HCT116 (cell line): Measurements from ENCODE around the gene NT5C3B. TPM values are rescaled to one million over a fixed set of nuclear protein-coding genes. Genes with fewer than 3 reads are reported as not detected.

Source experiments
- ATAC-seq: fragments of 200-7000 bp; cut with Tn5 transposase; 2 replicates; pipeline ENCODE4 v1.9.1; 2020; ENCODE audit warnings: mild to moderate bottlenecking, moderate library complexity
- BruUV-seq: library from RNA; stranded (reverse); fragments of 400-500 nt; replicated peaks from 2 replicates; lab custom pipeline; 2021; lab: Mats Ljungman, UMichigan
- CTCF ChIA-PET: fragments of 300-600 bp; sonication (Branson Sonifier 250); formaldehyde crosslinking; loops from one replicate; lab custom pipeline; 2021; ENCODE audit warnings: antibody characterized with exemption; lab: Charles Lee
- POLR2A ChIA-PET: fragments of 300-600, 350-600 bp; sonication (Branson Sonifier 250); formaldehyde crosslinking; loops from one replicate; lab custom pipeline; 2021; ENCODE audit warnings: antibody characterized with exemption; lab: Charles Lee
- RAD21 ChIA-PET, 2 experiments: fragments of 300-600 bp; sonication (Branson Sonifier 250); formaldehyde crosslinking; loops; one replicate each; lab custom pipeline; 2023; ENCODE audit warnings: low total read pairs in 2 of 2; ENCODE audit not compliant: uncharacterized antibody in 2 of 2, unreplicated experiment in 2 of 2, low non-redundant PET in 1 of 2; lab: Charles Lee
- DNase-seq: peaks from one replicate; pipeline ENCODE4 v3.0.0-alpha.2; 2010; ENCODE audit warnings: low read depth, low spot score
- H2AFZ ChIP-seq: fragments of 200-600 bp; shearing (Covaris generic), sonication (generic); 2 replicates; pipeline ENCODE4 v1.6.1; 2017; ENCODE audit warnings: low read depth, mixed run types, mixed read lengths, antibody characterized with exemption, low read length; ENCODE audit not compliant: poor library complexity, severe bottlenecking
- H3K27ac ChIP-seq: 2 replicates; pipeline ENCODE4 v1.5.1; 2012; ENCODE audit warnings: low read depth, low read length
- H3K27me3 ChIP-seq: fragments of 200-600 bp; sonication (generic); 2 replicates; pipeline ENCODE4 v1.6.1; 2016; ENCODE audit warnings: mixed run types, low read length, mixed read lengths; ENCODE audit not compliant: insufficient read depth
- H3K36me3 ChIP-seq, 2 experiments: fragments of 200-500 bp in 1 of 2; fragments of 200-600 bp in 1 of 2; sonication (Bioruptor generic) in 1 of 2; sonication (generic) in 1 of 2; 2 replicates each; pipeline versions ENCODE4 v1.5.1 to v1.6.1; 2014 to 2016; ENCODE audit warnings: low read length in 2 of 2, inconsistent platforms in 1 of 2, mixed read lengths in 1 of 2, mixed run types in 1 of 2; ENCODE audit not compliant: insufficient read depth in 2 of 2, control insufficient read depth in 1 of 2
- H3K4me1 ChIP-seq, 2 experiments: fragments of 200-600 bp in 1 of 2; sonication (generic) in 1 of 2; 2 replicates each; pipeline versions ENCODE4 v1.5.1 to v1.6.1; 2012 to 2017; ENCODE audit warnings: low read length in 2 of 2, inconsistent platforms in 1 of 2, mild to moderate bottlenecking in 1 of 2, mixed read lengths in 1 of 2, mixed run types in 1 of 2, moderate library complexity in 1 of 2; ENCODE audit not compliant: insufficient read depth in 2 of 2, control insufficient read depth in 1 of 2
- H3K4me2 ChIP-seq: fragments of 200-600 bp; sonication (generic); 2 replicates; pipeline ENCODE4 v1.6.1; 2017; ENCODE audit warnings: mixed run types, low read length, mixed read lengths
- H3K4me3 ChIP-seq, 2 experiments: fragments of 200-600 bp in 1 of 2; sonication (generic) in 1 of 2; replicated peaks in 1 of 2; 2 replicates each; pipeline ENCODE4 v1.5.1; 2011 to 2016; ENCODE audit warnings: low read length in 2 of 2, control low read depth in 1 of 2, low read depth in 1 of 2, mild to moderate bottlenecking in 1 of 2, mixed read lengths in 1 of 2, mixed run types in 1 of 2
- H3K79me2 ChIP-seq: fragments of 200-600 bp; sonication (generic); 2 replicates; pipeline ENCODE4 v1.6.1; 2017; ENCODE audit warnings: mild to moderate bottlenecking, mixed run types, low read length, moderate library complexity, mixed read lengths; ENCODE audit not compliant: insufficient read depth
- H3K9ac ChIP-seq: fragments of 200-600 bp; sonication (generic); 2 replicates; pipeline ENCODE4 v1.6.1; 2016; ENCODE audit warnings: low read length, mixed read lengths
- H3K9me2 ChIP-seq: fragments of 200-600 bp; sonication (generic), shearing (Covaris generic); 2 replicates; pipeline ENCODE4 v1.6.1; 2017; ENCODE audit warnings: mixed run types, mild to moderate bottlenecking, moderate library complexity; ENCODE audit not compliant: insufficient read depth
- H3K9me3 ChIP-seq, 2 experiments: fragments of 200-500 bp in 1 of 2; fragments of 200-600 bp in 1 of 2; sonication (Bioruptor generic) in 1 of 2; sonication (generic) in 1 of 2; 2 replicates each; pipeline ENCODE4 v1.6.1; 2014 to 2017; ENCODE audit warnings: low read length in 2 of 2, mixed read lengths in 2 of 2, inconsistent platforms in 1 of 2, low read depth in 1 of 2, mild to moderate bottlenecking in 1 of 2, mixed run types in 1 of 2, moderate library complexity in 1 of 2; ENCODE audit not compliant: control insufficient read depth in 1 of 2, insufficient read depth in 1 of 2
- H4K20me1 ChIP-seq: fragments of 200-600 bp; sonication (generic), shearing (Covaris generic); 2 replicates; pipeline ENCODE4 v1.6.1; 2017; ENCODE audit warnings: mixed run types, mild to moderate bottlenecking, moderate library complexity; ENCODE audit not compliant: insufficient read depth
- EZH2 ChIP-seq: fragments of 200-600 bp; sonication (generic); IDR thresholded peaks from 2 replicates; pipeline ENCODE4 v1.6.1; 2017; ENCODE audit warnings: antibody characterized with exemption, mixed run types
- POLR2A ChIP-seq: IDR thresholded peaks from 2 replicates; pipeline ENCODE4 v1.7.0; 2011; ENCODE audit warnings: borderline replicate concordance; ENCODE audit not compliant: insufficient read depth, insufficient read length; ENCODE audit errors: extremely low read depth
- POLR2AphosphoS5 ChIP-seq: IDR thresholded peaks from 2 replicates; pipeline ENCODE4 v1.6.1; 2011; ENCODE audit warnings: mild to moderate bottlenecking, low read depth, low read length, moderate library complexity
- RAD21 ChIP-seq: IDR thresholded peaks from 2 replicates; pipeline ENCODE4 v1.6.1; 2012; ENCODE audit warnings: low read depth, mild to moderate bottlenecking
- SIN3A ChIP-seq: IDR thresholded peaks from 2 replicates; pipeline ENCODE4 v1.6.1; 2012; ENCODE audit warnings: low read depth
- SP1 ChIP-seq: IDR thresholded peaks from 2 replicates; pipeline ENCODE4 v1.6.1; 2012; ENCODE audit warnings: low read depth
- SRF ChIP-seq: IDR thresholded peaks from 2 replicates; pipeline ENCODE4 v1.6.1; 2012; ENCODE audit warnings: low read depth
- ZFX ChIP-seq: fragments of 450-650 bp; IDR thresholded peaks from 2 replicates; pipeline ENCODE4 v1.6.1; 2017
- intact Hi-C: fragments of 100-400 bp; cut with micrococcal nuclease; formaldehyde crosslinking; loops from 2 replicates; pipeline ENCODE4 v1.10.0; 2022
- total RNA-seq: library from RNA; stranded (reverse); gene quantifications from one replicate; pipeline ENCODE4 v1.2.1, GENCODE V29; 2021; ENCODE audit not compliant: unreplicated experiment
- TF ChIP-seq, protein P1 (sequence below): IDR thresholded peaks from 2 replicates; pipeline ENCODE4 v1.6.1; 2012
- TF ChIP-seq, protein P2 (sequence below), 3 experiments: fragments of 200-600 bp in 1 of 3; sonication (generic) in 1 of 3; IDR thresholded peaks in 2 of 3; conservative IDR thresholded peaks in 1 of 3; 2 replicates each; pipeline ENCODE4 v1.5.1; 2012 to 2017; ENCODE audit warnings: low read depth in 2 of 3, low read length in 2 of 3, antibody characterized with exemption in 1 of 3, borderline replicate concordance in 1 of 3, control low read depth in 1 of 3, mild to moderate bottlenecking in 1 of 3, mixed read lengths in 1 of 3, mixed run types in 1 of 3, moderate library complexity in 1 of 3; ENCODE audit not compliant: insufficient read depth in 1 of 3
- TF ChIP-seq, protein P3 (sequence below): IDR thresholded peaks from 2 replicates; pipeline ENCODE4 v1.6.1; 2011; ENCODE audit warnings: mild to moderate bottlenecking, low read length, moderate library complexity; ENCODE audit not compliant: insufficient replicate concordance; ENCODE audit errors: extremely low read depth

Gene NT5C3B
- total RNA-seq, 1 experiment from 2014 or later: 110 TPM

DNA sequence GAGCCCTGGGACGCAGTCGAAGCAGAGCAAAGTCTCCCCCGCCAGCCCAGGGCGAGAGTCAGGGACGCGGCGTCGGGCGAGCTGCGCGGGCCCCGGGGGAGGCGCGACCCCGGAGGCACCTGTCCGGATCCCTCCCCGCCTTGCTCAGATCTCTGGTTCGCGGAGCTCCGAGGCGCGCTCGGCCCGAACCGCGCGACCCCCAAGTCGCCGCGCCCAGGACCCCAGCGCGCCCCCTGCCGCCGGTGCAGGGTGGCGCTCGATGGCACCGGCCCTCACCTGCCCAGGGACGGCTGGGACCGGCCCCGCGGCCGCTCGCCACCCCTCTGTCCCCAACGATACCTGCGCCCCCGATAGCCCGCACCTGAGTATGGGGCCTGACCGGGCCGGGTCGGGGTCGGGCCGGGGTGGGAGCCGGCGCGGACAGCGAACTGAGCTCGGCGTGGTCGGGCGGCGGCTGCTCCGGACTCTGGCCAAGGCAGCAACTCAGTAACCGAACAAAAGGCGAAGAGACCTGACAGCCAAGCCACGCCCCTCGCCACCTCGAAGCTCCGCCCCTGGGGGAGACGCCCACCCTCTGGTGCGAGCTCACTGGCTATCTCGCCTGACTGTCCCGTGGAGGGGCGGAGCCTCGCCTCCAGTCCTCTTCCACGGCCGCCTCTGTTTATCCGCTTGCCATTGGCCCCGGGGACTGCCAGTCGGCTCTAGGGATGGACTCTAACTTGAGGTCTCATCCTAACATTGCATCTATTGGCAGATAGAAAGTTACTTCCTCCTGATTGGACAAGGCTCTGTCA, 49.6 kb downstream of the NT5C3B start, which contains the start of gene JUP:
Gene JUP (minus strand): TSS at position 485 of the 794 bp plus-strand sequence. CDS start 14,857 bp downstream, outside the sequence.
- ChIA-PET RAD21 (interaction anchor here (0.6 to 2.4 kb wide), 7 partner anchors 9 to 52 kb away, joined by 3 to 13 read pairs (median 6); no protein-coding TSS in a partner anchor), POLR2A (interaction anchor here (0.5 to 4.5 kb wide), 23 partner anchors 8 to 945 kb away, joined by 3 to 77 read pairs (median 5); partner anchors contain the start of genes FKBP10, ODAD4 and P3H4), CTCF (interaction anchor here (0.6 to 4.2 kb wide), 25 partner anchors 8 to 144 kb away, joined by 3 to 109 read pairs (median 3); partner anchors contain the start of genes ACLY, KLHL11, ODAD4 and P3H4)
- peak within 1 kb of the TSS; percentile 98 for H3K4me2 ChIP-seq
- no peaks in the 10 kb centered on the region for H3K9me3 ChIP-seq
- H3K27me3 ChIP-seq: no peaks in the 10 kb centered on the region
- peak within 1 kb of the TSS; percentile 89 for H3K9ac ChIP-seq
- ATAC-seq (peak; percentile 94), DNase-seq (peak; percentile 99)
- H3K4me3 ChIP-seq: peak within 1 kb of the TSS; percentile 78 to 80
- H4K20me1 ChIP-seq: no peaks in the 10 kb centered on the region
- intact Hi-C loops: loop anchor here (1.0 to 2.0 kb wide), 2 partner anchors 14 kb away; no protein-coding TSS in a partner anchor
- H2AFZ ChIP-seq: no peak within 1 kb of the TSS
- peaks cover 35 to 60% of the 10 kb centered on the region in 2 experiments for H3K4me1 ChIP-seq
- H3K27ac ChIP-seq: peak within 1 kb of the TSS; percentile 95
- peaks cover 47% of the 10 kb centered on the region for H3K79me2 ChIP-seq
- H3K9me2 ChIP-seq: no peaks in the 10 kb centered on the region
- BruUV-seq: no TSS peak
- no peaks in the 10 kb centered on the region for H3K36me3 ChIP-seq
- TF ChIP-seq, protein P1, sequence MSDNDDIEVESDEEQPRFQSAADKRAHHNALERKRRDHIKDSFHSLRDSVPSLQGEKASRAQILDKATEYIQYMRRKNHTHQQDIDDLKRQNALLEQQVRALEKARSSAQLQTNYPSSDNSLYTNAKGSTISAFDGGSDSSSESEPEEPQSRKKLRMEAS: peak; percentile 32; the same call in 1 of the 2 replicates
- TF ChIP-seq SRF (no peak), ZFX (peak; percentile 61; the same call in 1 of the 2 replicates), POLR2AphosphoS5 (peak; percentile 89), POLR2A (peak; percentile 45), SIN3A (peak; percentile 15; the same call in 1 of the 2 replicates), SP1 (peak; percentile 100), RAD21 (peak; percentile 46; the same call in 1 of the 2 replicates), EZH2 (no peak)
- TF ChIP-seq, protein P2, sequence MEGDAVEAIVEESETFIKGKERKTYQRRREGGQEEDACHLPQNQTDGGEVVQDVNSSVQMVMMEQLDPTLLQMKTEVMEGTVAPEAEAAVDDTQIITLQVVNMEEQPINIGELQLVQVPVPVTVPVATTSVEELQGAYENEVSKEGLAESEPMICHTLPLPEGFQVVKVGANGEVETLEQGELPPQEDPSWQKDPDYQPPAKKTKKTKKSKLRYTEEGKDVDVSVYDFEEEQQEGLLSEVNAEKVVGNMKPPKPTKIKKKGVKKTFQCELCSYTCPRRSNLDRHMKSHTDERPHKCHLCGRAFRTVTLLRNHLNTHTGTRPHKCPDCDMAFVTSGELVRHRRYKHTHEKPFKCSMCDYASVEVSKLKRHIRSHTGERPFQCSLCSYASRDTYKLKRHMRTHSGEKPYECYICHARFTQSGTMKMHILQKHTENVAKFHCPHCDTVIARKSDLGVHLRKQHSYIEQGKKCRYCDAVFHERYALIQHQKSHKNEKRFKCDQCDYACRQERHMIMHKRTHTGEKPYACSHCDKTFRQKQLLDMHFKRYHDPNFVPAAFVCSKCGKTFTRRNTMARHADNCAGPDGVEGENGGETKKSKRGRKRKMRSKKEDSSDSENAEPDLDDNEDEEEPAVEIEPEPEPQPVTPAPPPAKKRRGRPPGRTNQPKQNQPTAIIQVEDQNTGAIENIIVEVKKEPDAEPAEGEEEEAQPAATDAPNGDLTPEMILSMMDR (IDR thresholded peaks at IDR 0.05 in 2 of 3, conservative IDR thresholded peaks at IDR 0.05 in 1 of 3; ENCODE audit: borderline replicate concordance in 1 of 3, insufficient read depth in 1 of 3, low read depth in 2 of 3, low read length in 2 of 3): peak in 2 of 3 experiments; percentile 71 to 75; a peak in 5 of 6 replicates
- TF ChIP-seq, protein P3, sequence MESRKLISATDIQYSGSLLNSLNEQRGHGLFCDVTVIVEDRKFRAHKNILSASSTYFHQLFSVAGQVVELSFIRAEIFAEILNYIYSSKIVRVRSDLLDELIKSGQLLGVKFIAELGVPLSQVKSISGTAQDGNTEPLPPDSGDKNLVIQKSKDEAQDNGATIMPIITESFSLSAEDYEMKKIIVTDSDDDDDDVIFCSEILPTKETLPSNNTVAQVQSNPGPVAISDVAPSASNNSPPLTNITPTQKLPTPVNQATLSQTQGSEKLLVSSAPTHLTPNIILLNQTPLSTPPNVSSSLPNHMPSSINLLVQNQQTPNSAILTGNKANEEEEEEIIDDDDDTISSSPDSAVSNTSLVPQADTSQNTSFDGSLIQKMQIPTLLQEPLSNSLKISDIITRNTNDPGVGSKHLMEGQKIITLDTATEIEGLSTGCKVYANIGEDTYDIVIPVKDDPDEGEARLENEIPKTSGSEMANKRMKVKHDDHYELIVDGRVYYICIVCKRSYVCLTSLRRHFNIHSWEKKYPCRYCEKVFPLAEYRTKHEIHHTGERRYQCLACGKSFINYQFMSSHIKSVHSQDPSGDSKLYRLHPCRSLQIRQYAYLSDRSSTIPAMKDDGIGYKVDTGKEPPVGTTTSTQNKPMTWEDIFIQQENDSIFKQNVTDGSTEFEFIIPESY: no peak
